SK-N-SH (cell line): ENCODE measurements around the gene TRIM43B.

ENCODE experiments used
- CHD2 ChIP-seq: fragments of 150-350 bp; IDR thresholded peaks from 2 replicates; pipeline ENCODE4 v1.6.1; 2018; ENCODE audit warnings: low read length; ENCODE audit not compliant: partially characterized antibody
- RCOR1 ChIP-seq: fragments of 150-350 bp; IDR thresholded peaks from 2 replicates; pipeline ENCODE4 v1.6.1; 2017; ENCODE audit warnings: antibody characterized with exemption, low read length
- TF ChIP-seq, protein P1 (sequence below): IDR thresholded peaks from 2 replicates; pipeline ENCODE4 v1.4.0; 2012; ENCODE audit warnings: low read depth, borderline replicate concordance
- TF ChIP-seq, protein P2 (sequence below): fragments of 200-600 bp; sonication (generic); IDR thresholded peaks from 2 replicates; pipeline ENCODE4 v1.6.1; 2017; ENCODE audit warnings: antibody characterized with exemption, mild to moderate bottlenecking, moderate library complexity

DNA sequence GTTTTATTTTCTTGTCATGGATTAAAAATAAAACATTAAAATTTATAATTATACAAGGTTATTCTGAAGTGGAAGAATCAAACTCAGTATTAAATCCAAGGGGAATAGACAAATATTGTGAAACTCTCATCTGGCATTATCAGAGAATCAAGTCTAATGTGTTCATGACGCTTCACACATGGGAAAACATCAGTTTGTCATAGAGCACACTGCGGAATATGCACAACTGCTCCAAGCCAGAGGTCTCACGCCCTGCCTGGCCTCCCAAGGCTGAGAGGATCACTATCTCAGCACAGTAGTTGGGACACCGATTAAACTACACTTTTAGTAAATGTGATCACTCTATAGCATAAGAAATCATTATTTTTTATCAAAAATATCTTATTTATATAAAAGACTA lies 20.7 kb upstream of the TRIM43B start:
- TF ChIP-seq, protein P1, sequence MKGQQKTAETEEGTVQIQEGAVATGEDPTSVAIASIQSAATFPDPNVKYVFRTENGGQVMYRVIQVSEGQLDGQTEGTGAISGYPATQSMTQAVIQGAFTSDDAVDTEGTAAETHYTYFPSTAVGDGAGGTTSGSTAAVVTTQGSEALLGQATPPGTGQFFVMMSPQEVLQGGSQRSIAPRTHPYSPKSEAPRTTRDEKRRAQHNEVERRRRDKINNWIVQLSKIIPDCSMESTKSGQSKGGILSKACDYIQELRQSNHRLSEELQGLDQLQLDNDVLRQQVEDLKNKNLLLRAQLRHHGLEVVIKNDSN, result no peak
- TF ChIP-seq RCOR1 (no peak), CHD2 (no peak)
- TF ChIP-seq, protein P2, sequence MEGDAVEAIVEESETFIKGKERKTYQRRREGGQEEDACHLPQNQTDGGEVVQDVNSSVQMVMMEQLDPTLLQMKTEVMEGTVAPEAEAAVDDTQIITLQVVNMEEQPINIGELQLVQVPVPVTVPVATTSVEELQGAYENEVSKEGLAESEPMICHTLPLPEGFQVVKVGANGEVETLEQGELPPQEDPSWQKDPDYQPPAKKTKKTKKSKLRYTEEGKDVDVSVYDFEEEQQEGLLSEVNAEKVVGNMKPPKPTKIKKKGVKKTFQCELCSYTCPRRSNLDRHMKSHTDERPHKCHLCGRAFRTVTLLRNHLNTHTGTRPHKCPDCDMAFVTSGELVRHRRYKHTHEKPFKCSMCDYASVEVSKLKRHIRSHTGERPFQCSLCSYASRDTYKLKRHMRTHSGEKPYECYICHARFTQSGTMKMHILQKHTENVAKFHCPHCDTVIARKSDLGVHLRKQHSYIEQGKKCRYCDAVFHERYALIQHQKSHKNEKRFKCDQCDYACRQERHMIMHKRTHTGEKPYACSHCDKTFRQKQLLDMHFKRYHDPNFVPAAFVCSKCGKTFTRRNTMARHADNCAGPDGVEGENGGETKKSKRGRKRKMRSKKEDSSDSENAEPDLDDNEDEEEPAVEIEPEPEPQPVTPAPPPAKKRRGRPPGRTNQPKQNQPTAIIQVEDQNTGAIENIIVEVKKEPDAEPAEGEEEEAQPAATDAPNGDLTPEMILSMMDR, result no peak
